Transverse colon (tissue), 3 donors: ENCODE data around the gene CRYGS.

Experiments used
- POLR2A ChIP-seq: fragments of 450-650 bp; IDR thresholded peaks from one replicate; pipeline ENCODE4 v1.6.1; 2016; ENCODE audit warnings: antibody characterized with exemption, mild to moderate bottlenecking, moderate library complexity
- TF ChIP-seq, protein P1 (sequence below), 5 experiments: fragments of 200-600 bp in 3 of 5; fragments of 450-650 bp in 2 of 5; sonication (generic) in 3 of 5; IDR thresholded peaks; 1 replicate in 2 of 5; 2 replicates in 3 of 5; pipeline ENCODE4 v1.5.1; 2016 to 2017; ENCODE audit warnings: antibody characterized with exemption in 5 of 5, inconsistent platforms in 3 of 5, mild to moderate bottlenecking in 2 of 5, moderate library complexity in 1 of 5

- TF ChIP-seq, protein P1, sequence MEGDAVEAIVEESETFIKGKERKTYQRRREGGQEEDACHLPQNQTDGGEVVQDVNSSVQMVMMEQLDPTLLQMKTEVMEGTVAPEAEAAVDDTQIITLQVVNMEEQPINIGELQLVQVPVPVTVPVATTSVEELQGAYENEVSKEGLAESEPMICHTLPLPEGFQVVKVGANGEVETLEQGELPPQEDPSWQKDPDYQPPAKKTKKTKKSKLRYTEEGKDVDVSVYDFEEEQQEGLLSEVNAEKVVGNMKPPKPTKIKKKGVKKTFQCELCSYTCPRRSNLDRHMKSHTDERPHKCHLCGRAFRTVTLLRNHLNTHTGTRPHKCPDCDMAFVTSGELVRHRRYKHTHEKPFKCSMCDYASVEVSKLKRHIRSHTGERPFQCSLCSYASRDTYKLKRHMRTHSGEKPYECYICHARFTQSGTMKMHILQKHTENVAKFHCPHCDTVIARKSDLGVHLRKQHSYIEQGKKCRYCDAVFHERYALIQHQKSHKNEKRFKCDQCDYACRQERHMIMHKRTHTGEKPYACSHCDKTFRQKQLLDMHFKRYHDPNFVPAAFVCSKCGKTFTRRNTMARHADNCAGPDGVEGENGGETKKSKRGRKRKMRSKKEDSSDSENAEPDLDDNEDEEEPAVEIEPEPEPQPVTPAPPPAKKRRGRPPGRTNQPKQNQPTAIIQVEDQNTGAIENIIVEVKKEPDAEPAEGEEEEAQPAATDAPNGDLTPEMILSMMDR (IDR thresholded peaks at IDR 0.05) = no peak
- TF ChIP-seq POLR2A = no peak
Measured at GRCh38 chr3:186523022-186523421, 21.2 kb downstream of the CRYGS start.
